Lower leg skin (tissue), 3 donors: Measurements from ENCODE around the gene NFKBIB.

Experiments
- POLR2A ChIP-seq, 2 donors: fragments of 450-650 bp; IDR thresholded peaks; one replicate each; pipeline ENCODE4 v1.6.1; 2016 to 2017; ENCODE audit warnings: antibody characterized with exemption in 2 of 2, mild to moderate bottlenecking in 1 of 2, moderate library complexity in 1 of 2
- TF ChIP-seq, protein P1 (sequence below), 3 donors: fragments of 450-650 bp; IDR thresholded peaks; one replicate each; pipeline ENCODE4 v1.5.1; 2016; ENCODE audit warnings: antibody characterized with exemption in 3 of 3, mild to moderate bottlenecking in 3 of 3, moderate library complexity in 2 of 3

DNA sequence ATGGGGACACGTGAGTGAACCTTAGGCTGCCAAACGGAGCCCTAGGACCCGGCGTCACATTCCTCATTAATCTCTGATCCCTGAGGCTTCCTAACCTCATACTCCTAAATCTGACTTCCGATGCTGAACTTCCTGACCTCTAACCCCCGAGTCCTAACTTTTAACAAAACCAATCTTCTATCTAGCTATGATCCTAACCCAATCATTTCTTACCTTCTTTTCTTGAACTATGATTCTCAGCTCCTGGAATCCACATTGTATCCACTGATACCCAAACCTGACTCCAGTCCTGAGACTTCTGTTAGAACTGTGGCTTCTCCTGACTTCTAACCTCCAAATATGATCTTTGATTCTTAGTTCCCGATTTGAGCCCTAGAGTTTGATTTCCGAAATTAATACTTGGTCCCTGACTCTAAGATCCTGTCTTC, 447 bp downstream of the NFKBIB start:
- TF ChIP-seq, protein P1, sequence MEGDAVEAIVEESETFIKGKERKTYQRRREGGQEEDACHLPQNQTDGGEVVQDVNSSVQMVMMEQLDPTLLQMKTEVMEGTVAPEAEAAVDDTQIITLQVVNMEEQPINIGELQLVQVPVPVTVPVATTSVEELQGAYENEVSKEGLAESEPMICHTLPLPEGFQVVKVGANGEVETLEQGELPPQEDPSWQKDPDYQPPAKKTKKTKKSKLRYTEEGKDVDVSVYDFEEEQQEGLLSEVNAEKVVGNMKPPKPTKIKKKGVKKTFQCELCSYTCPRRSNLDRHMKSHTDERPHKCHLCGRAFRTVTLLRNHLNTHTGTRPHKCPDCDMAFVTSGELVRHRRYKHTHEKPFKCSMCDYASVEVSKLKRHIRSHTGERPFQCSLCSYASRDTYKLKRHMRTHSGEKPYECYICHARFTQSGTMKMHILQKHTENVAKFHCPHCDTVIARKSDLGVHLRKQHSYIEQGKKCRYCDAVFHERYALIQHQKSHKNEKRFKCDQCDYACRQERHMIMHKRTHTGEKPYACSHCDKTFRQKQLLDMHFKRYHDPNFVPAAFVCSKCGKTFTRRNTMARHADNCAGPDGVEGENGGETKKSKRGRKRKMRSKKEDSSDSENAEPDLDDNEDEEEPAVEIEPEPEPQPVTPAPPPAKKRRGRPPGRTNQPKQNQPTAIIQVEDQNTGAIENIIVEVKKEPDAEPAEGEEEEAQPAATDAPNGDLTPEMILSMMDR (IDR thresholded peaks at IDR 0.05): no peak
- no peak for TF ChIP-seq POLR2A (IDR thresholded peaks at IDR 0.05)
